Liver (tissue), 9 donors: ENCODE measurements around the gene BIRC6. TPM values are rescaled to one million over a fixed set of nuclear protein-coding genes. Genes with fewer than 3 reads are reported as not detected.
"Not testable (repeated sequence)": the region's sequence is repeated elsewhere in the genome, so short reads cannot be mapped to it uniquely, and the experiment has no call there.

Source experiments
- DNase-seq: peaks from one replicate; pipeline ENCODE4 v3.0.0-alpha.2; 2017; ENCODE audit warnings: low spot score
- H3K27ac ChIP-seq, 2 donors: one replicate each; pipeline ENCODE4 v1.7.0; 2013; ENCODE audit warnings: inconsistent platforms in 2 of 2, low read length in 2 of 2, control low read depth in 1 of 2, low read depth in 1 of 2, mild to moderate bottlenecking in 1 of 2
- H3K27me3 ChIP-seq, 4 donors: one replicate each; pipeline versions ENCODE4 v1.6.1 to v1.7.0; 2013; ENCODE audit warnings: low read length in 3 of 4, inconsistent platforms in 1 of 4, mild to moderate bottlenecking in 1 of 4, moderate library complexity in 1 of 4; ENCODE audit not compliant: control insufficient read depth in 4 of 4, insufficient read depth in 4 of 4
- H3K36me3 ChIP-seq, 4 donors: one replicate each; pipeline versions ENCODE4 v1.6.1 to v1.7.0; 2013; ENCODE audit warnings: low read length in 3 of 4, mild to moderate bottlenecking in 3 of 4, low read depth in 1 of 4, moderate library complexity in 1 of 4; ENCODE audit not compliant: control insufficient read depth in 4 of 4, insufficient read depth in 3 of 4
- H3K4me1 ChIP-seq, 4 donors: one replicate each; pipeline versions ENCODE4 v1.6.1 to v1.7.0; 2013; ENCODE audit warnings: low read length in 3 of 4, mild to moderate bottlenecking in 3 of 4, moderate library complexity in 1 of 4; ENCODE audit not compliant: control insufficient read depth in 4 of 4, insufficient read depth in 4 of 4
- H3K4me3 ChIP-seq, 3 donors: one replicate each; pipeline versions ENCODE4 v1.6.1 to v1.7.0; 2013; ENCODE audit warnings: low read length in 3 of 3, control low read depth in 1 of 3, low read depth in 1 of 3, mild to moderate bottlenecking in 1 of 3
- H3K9ac ChIP-seq, 2 donors: one replicate each; pipeline ENCODE4 v1.7.0; 2013; ENCODE audit warnings: low read length in 2 of 2, mild to moderate bottlenecking in 2 of 2, moderate library complexity in 2 of 2, control low read depth in 1 of 2, low read depth in 1 of 2
- H3K9me3 ChIP-seq, 4 donors: one replicate each; pipeline versions ENCODE4 v1.6.1 to v1.7.0; 2013; ENCODE audit warnings: low read length in 3 of 4; ENCODE audit not compliant: control insufficient read depth in 4 of 4
- EGR1 ChIP-seq, 2 donors: IDR thresholded peaks; 2 replicates each; pipeline ENCODE4 v1.6.1; 2016 to 2018; ENCODE audit warnings: antibody characterized with exemption in 2 of 2, low read depth in 2 of 2
- FOXA1 ChIP-seq: IDR thresholded peaks from 2 replicates; pipeline ENCODE4 v1.6.1; 2016; ENCODE audit warnings: antibody characterized with exemption
- FOXA2 ChIP-seq: IDR thresholded peaks from 2 replicates; pipeline ENCODE4 v1.6.1; 2016; ENCODE audit warnings: antibody characterized with exemption
- HNF4A ChIP-seq, 2 donors: conservative IDR thresholded peaks; 2 replicates each; pipeline ENCODE4 v1.6.1; 2016; ENCODE audit warnings: antibody characterized with exemption in 2 of 2, mild to moderate bottlenecking in 2 of 2
- HNF4G ChIP-seq: IDR thresholded peaks from 2 replicates; pipeline ENCODE4 v1.6.1; 2016; ENCODE audit warnings: antibody characterized with exemption
- JUND ChIP-seq, 2 donors: IDR thresholded peaks; 2 replicates each; pipeline ENCODE4 v1.6.1; 2016; ENCODE audit warnings: antibody characterized with exemption in 2 of 2
- NR2F2 ChIP-seq: IDR thresholded peaks from 2 replicates; pipeline ENCODE4 v1.6.1; 2016; ENCODE audit warnings: antibody characterized with exemption
- RAD21 ChIP-seq, 2 donors: IDR thresholded peaks; 2 replicates each; pipeline ENCODE4 v1.6.1; 2016; ENCODE audit warnings: antibody characterized with exemption in 2 of 2, mild to moderate bottlenecking in 2 of 2
- RXRA ChIP-seq, 2 donors: IDR thresholded peaks; 2 replicates each; pipeline ENCODE4 v1.6.1; 2017 to 2018; ENCODE audit warnings: antibody characterized with exemption in 2 of 2, mild to moderate bottlenecking in 1 of 2
- SP1 ChIP-seq: IDR thresholded peaks from 2 replicates; pipeline ENCODE4 v1.6.1; 2018; ENCODE audit warnings: antibody characterized with exemption, mild to moderate bottlenecking
- TAF1 ChIP-seq: conservative IDR thresholded peaks from 2 replicates; pipeline ENCODE4 v1.6.1; 2016; ENCODE audit warnings: antibody characterized with exemption, mild to moderate bottlenecking
- YY1 ChIP-seq: IDR thresholded peaks from 2 replicates; pipeline ENCODE4 v1.6.1; 2016; ENCODE audit warnings: antibody characterized with exemption, mild to moderate bottlenecking
- ZBTB33 ChIP-seq: IDR thresholded peaks from 2 replicates; pipeline ENCODE4 v1.6.1; 2016; ENCODE audit warnings: antibody characterized with exemption
- WGBS: extraction: QIAGEN DNeasy Blood & Tissue Kit; methylation state at CpG from one replicate; pipeline ENCODE4 v1.1.7; 2013; 5-methylcytosine and 5-hydroxymethylcytosine counted together
- polyA plus RNA-seq, 2 donors: library from polyadenylated mRNA; stranded (reverse) in 1 of 2; unstranded in 1 of 2; fragments of 200-250 nt in 1 of 2; fragments of >200 nt in 1 of 2; fragmentation: Nextera tagmentation in 1 of 2; extraction: Ambion mirVana in 1 of 2; gene quantifications; one replicate each; pipeline versions ENCODE4 v1.2.1 to v1.2.3, GENCODE V29; 2013 to 2015
- total RNA-seq, 2 donors: library from RNA; depleted of rRNA; stranded (reverse); fragments of >200 nt; gene quantifications; one replicate each; pipeline ENCODE4 v1.2.3, GENCODE V29; 2014
- TF ChIP-seq, protein P1 (sequence below): IDR thresholded peaks from 2 replicates; pipeline ENCODE4 v1.6.1; 2016; ENCODE audit warnings: antibody characterized with exemption
- TF ChIP-seq, protein P2 (sequence below): fragments of 150-350 bp; IDR thresholded peaks from 2 replicates; pipeline ENCODE4 v1.5.1; 2017; ENCODE audit warnings: improper control_type of control experiment, low read depth, low read length; ENCODE audit not compliant: missing input control
- donor health status: healthy.
- donor health status: healthy.
- donor health status: healthy.
- donor health status: healthy.
- donor health status: healthy.

Gene BIRC6
- total and polyA plus RNA-seq, 4 donors, result 11.1 to 171 (median 45.2) TPM

GRCh38 chr2:32310577-32310976 lies 46.2 kb upstream of the BIRC6 start:
- Histone ChIP-seq H3K27me3 (no peaks in the 10 kb centered on the region), H3K36me3 (peaks cover 2 to 19% (median 12%) of the 10 kb centered on the region in 4 donors), H3K4me1 (no peaks in the 10 kb centered on the region), H3K27ac (no peak overlapping the region), H3K4me3 (no peak overlapping the region), H3K9ac (no peak overlapping the region), H3K9me3 (no peaks in the 10 kb centered on the region)
- TF ChIP-seq NR2F2 (no peak), HNF4G (no peak), FOXA1 (no peak)
- DNase-seq, result no peak
- WGBS, result 98% methylated on average over 7 of the region's 7 CpGs

DNA sequence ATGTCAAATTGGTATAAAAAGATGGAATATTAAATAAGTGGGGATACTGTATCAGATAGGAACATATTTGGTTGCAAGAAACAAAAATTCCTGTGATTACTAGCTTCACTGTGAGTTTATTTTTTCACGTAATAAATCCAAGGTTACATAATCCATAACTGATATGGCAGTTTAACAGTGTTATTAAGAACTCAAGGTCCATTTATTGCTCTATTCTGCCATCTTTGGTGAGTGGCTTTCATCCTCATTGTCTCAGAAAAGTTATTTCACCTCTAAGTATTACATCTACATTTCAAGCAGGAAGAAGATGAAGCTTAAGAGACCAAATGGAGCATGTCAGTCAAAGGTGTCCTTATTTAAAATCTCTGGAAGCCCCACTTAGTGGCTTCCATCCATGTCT lies 41.9 kb upstream of the BIRC6 start:
- H3K4me1 ChIP-seq, result peaks cover 0 to 1% (median 0%) of the 10 kb centered on the region in 4 donors
- no peak overlapping the region for H3K4me3 ChIP-seq
- no peak overlapping the region for H3K9ac ChIP-seq
- TF ChIP-seq EGR1 (IDR thresholded peaks at IDR 0.05; ENCODE audit: low read depth in 2 of 2), result no peak
- TF ChIP-seq RAD21 (IDR thresholded peaks at IDR 0.05), result no peak
- TF ChIP-seq, protein P1, sequence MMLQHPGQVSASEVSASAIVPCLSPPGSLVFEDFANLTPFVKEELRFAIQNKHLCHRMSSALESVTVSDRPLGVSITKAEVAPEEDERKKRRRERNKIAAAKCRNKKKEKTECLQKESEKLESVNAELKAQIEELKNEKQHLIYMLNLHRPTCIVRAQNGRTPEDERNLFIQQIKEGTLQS, result no peak
- TF ChIP-seq, protein P2, sequence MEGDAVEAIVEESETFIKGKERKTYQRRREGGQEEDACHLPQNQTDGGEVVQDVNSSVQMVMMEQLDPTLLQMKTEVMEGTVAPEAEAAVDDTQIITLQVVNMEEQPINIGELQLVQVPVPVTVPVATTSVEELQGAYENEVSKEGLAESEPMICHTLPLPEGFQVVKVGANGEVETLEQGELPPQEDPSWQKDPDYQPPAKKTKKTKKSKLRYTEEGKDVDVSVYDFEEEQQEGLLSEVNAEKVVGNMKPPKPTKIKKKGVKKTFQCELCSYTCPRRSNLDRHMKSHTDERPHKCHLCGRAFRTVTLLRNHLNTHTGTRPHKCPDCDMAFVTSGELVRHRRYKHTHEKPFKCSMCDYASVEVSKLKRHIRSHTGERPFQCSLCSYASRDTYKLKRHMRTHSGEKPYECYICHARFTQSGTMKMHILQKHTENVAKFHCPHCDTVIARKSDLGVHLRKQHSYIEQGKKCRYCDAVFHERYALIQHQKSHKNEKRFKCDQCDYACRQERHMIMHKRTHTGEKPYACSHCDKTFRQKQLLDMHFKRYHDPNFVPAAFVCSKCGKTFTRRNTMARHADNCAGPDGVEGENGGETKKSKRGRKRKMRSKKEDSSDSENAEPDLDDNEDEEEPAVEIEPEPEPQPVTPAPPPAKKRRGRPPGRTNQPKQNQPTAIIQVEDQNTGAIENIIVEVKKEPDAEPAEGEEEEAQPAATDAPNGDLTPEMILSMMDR, result no peak
- TF ChIP-seq FOXA2, result no peak
- no peak for TF ChIP-seq FOXA1
- no peak for TF ChIP-seq TAF1
- no peak for TF ChIP-seq YY1
- no peak for TF ChIP-seq ZBTB33
- no peak for TF ChIP-seq NR2F2
- no peak for TF ChIP-seq RXRA (IDR thresholded peaks at IDR 0.05)
- no peak for TF ChIP-seq HNF4G
- TF ChIP-seq SP1, result no peak
- TF ChIP-seq JUND (IDR thresholded peaks at IDR 0.05), result no peak
- TF ChIP-seq HNF4A (conservative IDR thresholded peaks at IDR 0.05), result no peak
- H3K27me3 ChIP-seq, result no peaks in the 10 kb centered on the region
- WGBS, result 94% methylated on average over 1 of the region's 1 CpG
- peaks cover 0 to 10% (median 5%) of the 10 kb centered on the region in 4 donors for H3K36me3 ChIP-seq
- DNase-seq, result no peak
- H3K27ac ChIP-seq, result no peak overlapping the region
- H3K9me3 ChIP-seq, result no peaks in the 10 kb centered on the region

DNA sequence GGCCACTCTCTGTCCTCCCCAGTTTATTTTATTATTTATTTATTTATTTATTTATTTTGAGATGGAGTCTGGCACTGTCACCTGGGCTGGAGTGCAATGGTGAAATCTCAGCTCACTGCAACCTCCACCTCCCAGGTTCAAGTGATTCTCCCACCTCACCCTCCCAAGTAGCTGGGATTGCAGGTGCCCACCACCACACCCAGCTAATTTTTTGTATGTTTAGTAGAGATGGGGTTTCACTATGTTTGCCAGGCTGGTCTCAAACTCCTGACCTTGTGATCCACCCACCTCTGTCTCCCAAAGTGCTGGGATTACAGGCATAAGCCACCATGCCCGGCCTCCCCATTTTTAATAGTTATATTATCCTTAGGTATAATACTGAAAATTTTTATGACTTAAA lies 28.1 kb upstream of the BIRC6 start:
- H3K4me3 ChIP-seq, result peak overlapping the region in 2 of 3 donors; percentile 23 to 26
- H3K27me3 ChIP-seq, H3K9me3 ChIP-seq, H3K36me3 ChIP-seq, DNase-seq: not testable (repeated sequence)
- H3K27ac ChIP-seq, result peak overlapping the region; percentile 64 to 76
- peak overlapping the region in 1 of 2 donors; percentile 43 for H3K9ac ChIP-seq
- peaks cover 7 to 20% (median 12%) of the 10 kb centered on the region in 4 donors for H3K4me1 ChIP-seq
- WGBS, result 61% methylated on average over 1 of the region's 1 CpG
